IPS-NIHi7 (cell line): Measurements from ENCODE around the gene ATP11A.

Source experiments
- DNase-seq: peaks from one replicate; pipeline ENCODE4 v3.0.0; 2012; ENCODE audit warnings: mixed read lengths; ENCODE audit errors: extremely low spot score

The ATP11A gene

GRCh38 chr13:112759827-112760226, 70.0 kb downstream of the ATP11A start:
- no peak for DNase-seq

- no peak for DNase-seq
These were observed 70.6 kb downstream of the ATP11A start for GRCh38 chr13:112760435-112760834.

GRCh38 chr13:112760931-112761330, 71.1 kb downstream of the ATP11A start:
- no peak for DNase-seq

GRCh38 chr13:112761701-112762689, 72.2 kb downstream of the ATP11A start:
- no peak for DNase-seq

- DNase-seq, result no peak
These were observed 72.8 kb downstream of the ATP11A start for GRCh38 chr13:112762690-112763080.

- DNase-seq, result no peak
These were observed 74.2 kb downstream of the ATP11A start for GRCh38 chr13:112764028-112764427.

- DNase-seq, result no peak
These were observed 75.2 kb downstream of the ATP11A start for GRCh38 chr13:112764864-112765561.

GRCh38 chr13:112765731-112766130, 75.9 kb downstream of the ATP11A start:
- no peak for DNase-seq

- no peak for DNase-seq
These were observed 76.5 kb downstream of the ATP11A start for GRCh38 chr13:112766336-112766735.

- DNase-seq, result no peak
These were observed 78.0 kb downstream of the ATP11A start for GRCh38 chr13:112767506-112768471.

- no peak for DNase-seq
These were observed 79.1 kb downstream of the ATP11A start for GRCh38 chr13:112768795-112769481.

- no peak for DNase-seq
These were observed 79.8 kb downstream of the ATP11A start for GRCh38 chr13:112769615-112770014.

- no peak for DNase-seq
These were observed 80.7 kb downstream of the ATP11A start for GRCh38 chr13:112770504-112770903.

GRCh38 chr13:112771139-112771876, 81.5 kb downstream of the ATP11A start:
- no peak for DNase-seq

- no peak for DNase-seq
These were observed 82.2 kb downstream of the ATP11A start for GRCh38 chr13:112771877-112772538.

- no peak for DNase-seq
These were observed 82.7 kb downstream of the ATP11A start for GRCh38 chr13:112772539-112772909.

GRCh38 chr13:112772929-112773328, 83.1 kb downstream of the ATP11A start:
- DNase-seq, result no peak

GRCh38 chr13:112773601-112774447, 84.0 kb downstream of the ATP11A start:
- DNase-seq, result no peak

GRCh38 chr13:112774448-112774792, 84.6 kb downstream of the ATP11A start:
- DNase-seq, result no peak
